Nucleus accumbens (tissue), 56 donors: ENCODE measurements around the gene BRMS1L.

ENCODE experiments used
- DNase-seq, 56 donors: peaks; one replicate each; lab custom pipeline; 2025; lab: John Stamatoyannopoulos, UW

BRMS1L gene

GRCh38 chr14:35858521-35859209, 32.5 kb downstream of the BRMS1L start:
- DNase-seq, result no peak

- no peak for DNase-seq
Measured at GRCh38 chr14:35861204-35861868, 35.2 kb downstream of the BRMS1L start.

- DNase-seq, result no peak
Measured at GRCh38 chr14:35865611-35866324, 39.6 kb downstream of the BRMS1L start.

GRCh38 chr14:35866595-35867279, 40.6 kb downstream of the BRMS1L start:
- DNase-seq, result no peak

GRCh38 chr14:35867280-35867629, 41.1 kb downstream of the BRMS1L start:
- no peak for DNase-seq

GRCh38 chr14:35875296-35875695, 49.2 kb downstream of the BRMS1L start:
- DNase-seq, result no peak

GRCh38 chr14:35877276-35877675, 51.1 kb downstream of the BRMS1L start:
- no peak for DNase-seq

GRCh38 chr14:35878272-35879150, 52.4 kb downstream of the BRMS1L start:
- DNase-seq, result peak in 1 of 56 donors; percentile 14

GRCh38 chr14:35879151-35879648, 53.1 kb downstream of the BRMS1L start:
- no peak for DNase-seq

- DNase-seq, result no peak
Measured at GRCh38 chr14:35879654-35880249, 53.6 kb downstream of the BRMS1L start.

GRCh38 chr14:35881280-35881679, 55.1 kb downstream of the BRMS1L start:
- DNase-seq, result no peak

GRCh38 chr14:35883677-35884293, 57.6 kb downstream of the BRMS1L start:
- peak in 25 of 56 donors; percentile 1 to 72 (median 28) for DNase-seq

- no peak for DNase-seq
Measured at GRCh38 chr14:35890308-35890707, 64.2 kb downstream of the BRMS1L start.

- no peak for DNase-seq
Measured at GRCh38 chr14:35895256-35895655, 69.1 kb downstream of the BRMS1L start.

- DNase-seq, result peak in 53 of 56 donors; percentile 18 to 92 (median 77)
Measured at GRCh38 chr14:35897616-35898111, 71.5 kb downstream of the BRMS1L start.

- DNase-seq, result peak in 38 of 56 donors; percentile 1 to 73 (median 46)
Measured at GRCh38 chr14:35898217-35898775, 72.2 kb downstream of the BRMS1L start.

- DNase-seq, result peak in 2 of 56 donors; percentile 8 to 9
Measured at GRCh38 chr14:35900741-35901140, 74.6 kb downstream of the BRMS1L start.

GRCh38 chr14:35909665-35910064, 83.5 kb downstream of the BRMS1L start:
- no peak for DNase-seq
